Chondrocyte (in vitro differentiated cells): ENCODE measurements around the gene GALNT9. TPM values are rescaled to one million over a fixed set of nuclear protein-coding genes. Genes with fewer than 3 reads are reported as not detected.

Source experiments
- DNase-seq: peaks from one replicate; pipeline ENCODE4 v3.0.0; 2021; ENCODE audit warnings: mixed read lengths, low spot score
- H3K27ac Mint-ChIP-seq: one replicate; pipeline ENCODE4 v1.8.0; 2021; ENCODE audit warnings: mild to moderate bottlenecking, moderate library complexity, mixed read lengths; ENCODE audit not compliant: unreplicated experiment
- H3K27me3 Mint-ChIP-seq: 2 replicates; pipeline ENCODE4 v1.8.0; 2021; ENCODE audit warnings: low read depth, mixed read lengths
- H3K36me3 Mint-ChIP-seq: 2 replicates; pipeline ENCODE4 v1.8.0; 2021; ENCODE audit warnings: low read depth, mixed read lengths
- H3K4me1 Mint-ChIP-seq: 2 replicates; pipeline ENCODE4 v1.8.0; 2021; ENCODE audit warnings: low read depth, mild to moderate bottlenecking, mixed read lengths
- H3K4me3 Mint-ChIP-seq: one replicate; pipeline ENCODE4 v1.8.0; 2021; ENCODE audit warnings: mild to moderate bottlenecking, moderate library complexity, mixed read lengths; ENCODE audit not compliant: unreplicated experiment
- H3K9me3 Mint-ChIP-seq: 2 replicates; pipeline ENCODE4 v1.8.0; 2021; ENCODE audit warnings: low read depth, mixed read lengths
- total RNA-seq: library from RNA; stranded (reverse); gene quantifications from 3 replicates; pipeline ENCODE4 v1.2.1, GENCODE V29; 2021
- TF ChIP-seq, protein P1 (sequence below): fragments of 200-600 bp; sonication (generic); IDR thresholded peaks from 2 replicates; pipeline ENCODE4 v1.5.0; 2021; ENCODE audit warnings: antibody characterized with exemption, mild to moderate bottlenecking, moderate library complexity

Gene GALNT9
- total RNA-seq, 1 donor from 2014 or later = not detected

DNA sequence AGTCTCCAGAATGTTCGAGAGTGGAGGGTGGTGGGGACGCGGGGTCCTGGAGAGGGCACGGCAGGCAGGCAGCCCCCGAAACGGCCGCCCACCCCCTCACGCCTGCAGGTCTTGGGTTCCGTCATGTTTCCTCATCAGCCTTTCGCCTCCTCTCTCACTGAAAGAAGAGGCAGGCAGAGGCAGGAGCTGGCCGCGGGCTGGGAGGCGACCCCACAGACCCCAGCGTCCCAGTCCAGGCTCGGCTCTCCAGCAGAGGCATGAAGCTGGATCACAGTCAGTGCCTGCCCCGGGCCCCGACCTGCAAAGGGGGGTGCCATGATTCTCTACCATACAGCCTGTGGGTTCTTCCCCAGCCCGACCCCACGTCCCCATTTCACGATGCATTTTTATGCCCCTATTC, 13.4 kb downstream of the GALNT9 start:
- TF ChIP-seq, protein P1, sequence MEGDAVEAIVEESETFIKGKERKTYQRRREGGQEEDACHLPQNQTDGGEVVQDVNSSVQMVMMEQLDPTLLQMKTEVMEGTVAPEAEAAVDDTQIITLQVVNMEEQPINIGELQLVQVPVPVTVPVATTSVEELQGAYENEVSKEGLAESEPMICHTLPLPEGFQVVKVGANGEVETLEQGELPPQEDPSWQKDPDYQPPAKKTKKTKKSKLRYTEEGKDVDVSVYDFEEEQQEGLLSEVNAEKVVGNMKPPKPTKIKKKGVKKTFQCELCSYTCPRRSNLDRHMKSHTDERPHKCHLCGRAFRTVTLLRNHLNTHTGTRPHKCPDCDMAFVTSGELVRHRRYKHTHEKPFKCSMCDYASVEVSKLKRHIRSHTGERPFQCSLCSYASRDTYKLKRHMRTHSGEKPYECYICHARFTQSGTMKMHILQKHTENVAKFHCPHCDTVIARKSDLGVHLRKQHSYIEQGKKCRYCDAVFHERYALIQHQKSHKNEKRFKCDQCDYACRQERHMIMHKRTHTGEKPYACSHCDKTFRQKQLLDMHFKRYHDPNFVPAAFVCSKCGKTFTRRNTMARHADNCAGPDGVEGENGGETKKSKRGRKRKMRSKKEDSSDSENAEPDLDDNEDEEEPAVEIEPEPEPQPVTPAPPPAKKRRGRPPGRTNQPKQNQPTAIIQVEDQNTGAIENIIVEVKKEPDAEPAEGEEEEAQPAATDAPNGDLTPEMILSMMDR = no peak
- Mint-ChIP-seq H3K27ac (no peak overlapping the region), H3K36me3 (peaks cover 7% of the 10 kb centered on the region), H3K4me3 (no peak overlapping the region), H3K4me1 (no peaks in the 10 kb centered on the region), H3K9me3 (peaks cover 12% of the 10 kb centered on the region), H3K27me3 (peaks cover 29% of the 10 kb centered on the region)
- no peak for DNase-seq

DNA sequence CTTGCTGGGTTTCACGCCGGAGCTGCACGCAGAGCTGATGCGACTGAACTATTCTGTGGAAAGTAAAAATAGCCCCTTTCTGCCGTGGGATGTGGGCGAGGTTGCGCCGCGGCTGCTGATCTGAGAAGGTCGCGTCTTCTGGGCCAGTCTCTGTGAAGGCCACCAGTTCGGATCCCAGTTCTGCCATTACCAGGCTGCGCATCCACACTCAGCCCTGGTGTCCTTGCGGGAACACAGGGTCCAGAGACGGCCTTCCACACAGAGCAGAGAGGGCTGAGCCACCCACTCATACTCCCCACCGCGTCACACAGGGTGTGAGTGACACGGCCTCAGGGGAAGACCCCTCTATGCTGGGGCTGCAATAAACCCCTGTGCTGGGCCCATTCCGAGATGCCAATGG, 13.9 kb downstream of the GALNT9 start:
- Mint-ChIP-seq H3K36me3 (peaks cover 8% of the 10 kb centered on the region), H3K27ac (no peak overlapping the region), H3K4me3 (no peak overlapping the region), H3K27me3 (peaks cover 31% of the 10 kb centered on the region), H3K9me3 (peaks cover 13% of the 10 kb centered on the region), H3K4me1 (no peaks in the 10 kb centered on the region)
- TF ChIP-seq, protein P1 = no peak
- no peak for DNase-seq

DNA sequence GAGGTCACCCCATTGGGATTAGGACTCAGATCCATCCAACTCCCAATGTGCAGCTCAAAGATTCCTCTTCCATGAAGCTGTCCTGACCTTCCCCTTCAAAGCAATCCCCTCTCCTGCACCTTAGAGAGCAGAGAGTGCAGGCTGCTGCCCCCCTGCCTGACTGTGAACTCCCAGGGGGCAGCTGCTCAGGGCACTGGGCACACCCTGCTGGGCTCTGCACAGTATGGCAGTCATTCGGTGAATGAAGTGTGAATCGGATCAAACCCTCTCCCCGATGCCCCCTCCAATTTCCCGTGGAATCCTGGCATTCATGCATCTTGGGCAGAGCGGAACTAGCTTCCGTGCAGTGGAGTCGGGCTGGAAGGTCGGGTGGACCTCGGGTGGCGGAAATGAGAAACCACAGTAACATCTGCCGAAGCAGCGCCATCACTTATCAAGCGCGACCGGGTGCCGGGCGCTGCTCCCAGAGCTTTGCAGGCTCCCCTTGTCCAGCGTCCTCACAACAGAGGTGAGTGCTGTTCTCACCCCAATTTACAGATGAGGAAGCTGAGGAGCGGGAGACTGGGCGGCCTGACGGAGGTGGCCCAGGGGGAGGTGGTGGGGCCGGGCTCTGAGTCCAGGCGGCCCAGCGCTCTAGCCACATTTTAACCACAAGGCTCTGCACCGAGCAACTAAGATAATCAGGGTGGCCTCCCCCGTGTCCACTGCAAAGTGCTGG, 14.7 kb downstream of the GALNT9 start:
- Mint-ChIP-seq H3K27me3 (peaks cover 33% of the 10 kb centered on the region), H3K4me1 (no peaks in the 10 kb centered on the region), H3K9me3 (peaks cover 13% of the 10 kb centered on the region), H3K4me3 (no peak overlapping the region), H3K27ac (no peak overlapping the region), H3K36me3 (peaks cover 10% of the 10 kb centered on the region)
- no peak for DNase-seq
- TF ChIP-seq, protein P1 = no peak

DNA sequence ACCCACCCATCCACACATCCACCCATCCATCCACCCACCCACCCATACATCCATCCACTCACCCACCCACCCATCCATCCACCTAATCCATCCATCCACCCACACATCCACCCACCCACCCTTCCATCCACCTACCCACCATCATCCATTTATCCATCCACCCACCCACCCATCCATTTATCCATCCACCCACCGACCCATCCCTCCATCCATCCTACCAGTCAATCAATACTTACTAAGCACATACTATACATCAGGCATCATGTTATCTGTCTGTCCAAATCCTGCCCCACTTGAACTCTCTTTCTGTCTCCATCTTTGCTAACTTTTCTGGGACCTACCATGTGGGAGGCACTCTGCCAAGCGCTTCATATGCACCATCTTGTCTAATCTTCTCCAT, 15.4 kb downstream of the GALNT9 start:
- TF ChIP-seq, protein P1 = no peak
- Mint-ChIP-seq H3K9me3 (peaks cover 13% of the 10 kb centered on the region), H3K36me3 (peaks cover 10% of the 10 kb centered on the region), H3K4me1 (no peaks in the 10 kb centered on the region), H3K27ac (no peak overlapping the region), H3K4me3 (no peak overlapping the region), H3K27me3 (peaks cover 35% of the 10 kb centered on the region)
- DNase-seq = no peak

DNA sequence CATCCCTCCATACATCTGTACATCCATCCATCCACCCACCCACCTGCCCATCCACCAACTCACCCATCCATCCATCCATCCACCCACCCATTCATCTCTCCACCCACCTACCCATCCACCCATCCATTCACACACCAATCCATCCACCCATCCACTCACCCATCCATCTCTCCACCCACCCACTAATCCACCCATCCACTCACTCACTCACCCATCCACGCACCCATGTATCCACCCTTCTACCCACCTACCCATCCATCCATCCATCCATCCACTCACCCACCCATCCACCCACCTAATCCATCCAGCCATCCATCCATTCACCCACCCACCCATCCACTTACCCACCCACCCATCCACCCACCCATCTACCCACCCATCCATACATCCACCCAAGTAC, 16.2 kb downstream of the GALNT9 start:
- DNase-seq = no peak
- Mint-ChIP-seq H3K27me3 (peaks cover 37% of the 10 kb centered on the region), H3K27ac (no peak overlapping the region), H3K4me1 (no peaks in the 10 kb centered on the region), H3K4me3 (no peak overlapping the region), H3K36me3 (peaks cover 10% of the 10 kb centered on the region), H3K9me3 (peaks cover 13% of the 10 kb centered on the region)
- TF ChIP-seq, protein P1 = no peak
